Measurements from ENCODE around the gene DGUOK. TPM values are rescaled to one million over a fixed set of nuclear protein-coding genes. Genes with fewer than 3 reads are reported as not detected.
"Not testable (repeated sequence)": the region's sequence is repeated elsewhere in the genome, so short reads cannot be mapped to it uniquely, and the experiment has no call there.

Gene DGUOK
- polyA plus RNA-seq, 12 donors = 12.0 to 54.1 (median 40.2) TPM; not detected in 1

- DNase-seq = no peak
Measured at GRCh38 chr2:73917696-73918207, 8.9 kb upstream of the DGUOK start.

GRCh38 chr2:73918856-73919255 is 7.8 kb upstream of the DGUOK start:
- DNase-seq = no peak

GRCh38 chr2:73919596-73920228 is 7.0 kb upstream of the DGUOK start:
- no peak for DNase-seq

- DNase-seq = no peak
Measured at GRCh38 chr2:73920577-73921545, 5.8 kb upstream of the DGUOK start.

GRCh38 chr2:73921581-73921980 is 5.1 kb upstream of the DGUOK start:
- no peak for DNase-seq

GRCh38 chr2:73922681-73923080 is 4.0 kb upstream of the DGUOK start:
- DNase-seq = no peak

GRCh38 chr2:73925033-73925704 is 1.5 kb upstream of the DGUOK start:
- no peak for DNase-seq

GRCh38 chr2:73925853-73926492 is 707 bp upstream of the DGUOK start:
- no peak for DNase-seq

- DNase-seq = no peak
Measured at GRCh38 chr2:73927344-73927743, 664 bp downstream of the DGUOK start.

- DNase-seq = no peak
Measured at GRCh38 chr2:73928963-73929347, 2.3 kb downstream of the DGUOK start.

- no peak for DNase-seq
Measured at GRCh38 chr2:73930386-73930785, 3.7 kb downstream of the DGUOK start.

- no peak for DNase-seq
Measured at GRCh38 chr2:73931531-73932500, 5.1 kb downstream of the DGUOK start.

GRCh38 chr2:73933194-73933593 is 6.5 kb downstream of the DGUOK start:
- no peak for DNase-seq

GRCh38 chr2:73935641-73936040 is 9.0 kb downstream of the DGUOK start:
- no peak for DNase-seq

GRCh38 chr2:73937103-73937885 is 10.6 kb downstream of the DGUOK start:
- no peak for DNase-seq

- no peak for DNase-seq
Measured at GRCh38 chr2:73937899-73938298, 11.2 kb downstream of the DGUOK start.

- DNase-seq = no peak
Measured at GRCh38 chr2:73938718-73939352, 12.2 kb downstream of the DGUOK start.

GRCh38 chr2:73939419-73939818 is 12.7 kb downstream of the DGUOK start:
- no peak for DNase-seq

- not testable (repeated sequence) for DNase-seq
Measured at GRCh38 chr2:73940066-73940465, 13.4 kb downstream of the DGUOK start.

Data from muscle of arm (tissue), 12 donors.